GM23338 (cell line): Measurements from ENCODE around the gene TRIM73. TPM values are rescaled to one million over a fixed set of nuclear protein-coding genes. Genes with fewer than 3 reads are reported as not detected.
"Not testable (repeated sequence)": the region's sequence is repeated elsewhere in the genome, so short reads cannot be mapped to it uniquely, and the experiment has no call there.

Experiments
- ATAC-seq: fragments of 200-7000 bp; cut with Tn5 transposase; 3 replicates; pipeline ENCODE4 v1.9.1; 2020
- DNase-seq: peaks from one replicate; pipeline ENCODE4 v3.0.0-alpha.2; 2015; ENCODE audit warnings: low spot score
- H2AFZ ChIP-seq: fragments of 200-600 bp; sonication (generic); 2 replicates; pipeline ENCODE4 v1.8.0; 2016; ENCODE audit warnings: antibody characterized with exemption, mild to moderate bottlenecking, moderate library complexity
- H3F3A ChIP-seq: fragments of 200-600 bp; sonication (generic); replicated peaks from 2 replicates; pipeline ENCODE4 v1.8.0; 2017; ENCODE audit warnings: antibody characterized with exemption, mixed run types, low read depth
- H3K27ac ChIP-seq: fragments of 200-600 bp; sonication (generic); 2 replicates; pipeline ENCODE4 v1.6.1; 2016; ENCODE audit warnings: low read depth
- H3K27me3 ChIP-seq: fragments of 200-600 bp; sonication (generic); 2 replicates; pipeline ENCODE4 v1.8.0; 2016; ENCODE audit warnings: mild to moderate bottlenecking, mixed run types, moderate library complexity; ENCODE audit not compliant: insufficient read depth
- H3K36me3 ChIP-seq: fragments of 200-600 bp; sonication (generic); 2 replicates; pipeline ENCODE4 v1.8.0; 2016; ENCODE audit warnings: mild to moderate bottlenecking; ENCODE audit not compliant: insufficient read depth
- H3K4me1 ChIP-seq: fragments of 200-600 bp; sonication (generic); 2 replicates; pipeline ENCODE4 v1.8.0; 2016; ENCODE audit warnings: mild to moderate bottlenecking, moderate library complexity; ENCODE audit not compliant: insufficient read depth
- H3K4me2 ChIP-seq: fragments of 200-600 bp; sonication (generic); 2 replicates; pipeline ENCODE4 v1.7.1; 2017; ENCODE audit warnings: mixed run types
- H3K4me3 ChIP-seq: fragments of 200-600 bp; sonication (generic); 2 replicates; pipeline ENCODE4 v1.6.1; 2016; ENCODE audit warnings: mixed run types
- H3K79me2 ChIP-seq: fragments of 200-600 bp; sonication (generic); replicated peaks from 2 replicates; pipeline ENCODE4 v1.8.0; 2017; ENCODE audit warnings: mild to moderate bottlenecking; ENCODE audit not compliant: insufficient read depth
- H3K9me2 ChIP-seq: fragments of 200-600 bp; sonication (generic); 2 replicates; pipeline ENCODE4 v1.8.0; 2017; ENCODE audit not compliant: insufficient read depth
- H4K20me1 ChIP-seq: fragments of 200-600 bp; sonication (generic); replicated peaks from 2 replicates; pipeline ENCODE4 v1.8.0; 2017; ENCODE audit warnings: mild to moderate bottlenecking; ENCODE audit not compliant: insufficient read depth
- H3K27ac Mint-ChIP-seq: 2 replicates; pipeline ENCODE4 v1.8.0; 2020; ENCODE audit warnings: inconsistent platforms, mild to moderate bottlenecking, moderate library complexity, mixed read lengths
- H3K27me3 Mint-ChIP-seq: 3 replicates; pipeline ENCODE4 v1.8.0; 2022; ENCODE audit warnings: low read depth, mild to moderate bottlenecking, moderate library complexity, mixed read lengths, inconsistent platforms; ENCODE audit not compliant: insufficient read depth, poor library complexity
- H3K36me3 Mint-ChIP-seq: 3 replicates; pipeline ENCODE4 v1.8.0; 2021; ENCODE audit warnings: low read depth, mild to moderate bottlenecking, inconsistent platforms, moderate library complexity, mixed read lengths
- H3K4me1 Mint-ChIP-seq: 3 replicates; pipeline ENCODE4 v1.8.0; 2020; ENCODE audit warnings: mild to moderate bottlenecking, inconsistent platforms, mixed read lengths
- H3K4me3 Mint-ChIP-seq: 3 replicates; pipeline ENCODE4 v1.8.0; 2021; ENCODE audit warnings: moderate library complexity, mild to moderate bottlenecking, inconsistent platforms, mixed read lengths
- H3K9me3 Mint-ChIP-seq: 3 replicates; pipeline ENCODE4 v1.8.0; 2020; ENCODE audit warnings: moderate library complexity, mild to moderate bottlenecking, inconsistent platforms, mixed read lengths
- CREB1 ChIP-seq: fragments of 250-450 bp; sonication (Bioruptor Pico); IDR thresholded peaks from 2 replicates; pipeline ENCODE4 v1.5.0; 2020; ENCODE audit warnings: low read depth, mild to moderate bottlenecking, moderate library complexity
- CTCF ChIP-seq, 2 experiments: fragments of 200-600 bp in 1 of 2; sonication (generic) in 1 of 2; conservative IDR thresholded peaks; 2 replicates each; pipeline versions ENCODE4 v1.5.1 to v1.6.1; 2016 to 2017; ENCODE audit warnings: antibody characterized with exemption in 2 of 2, low read depth in 2 of 2, mild to moderate bottlenecking in 2 of 2, moderate library complexity in 1 of 2
- POLR2AphosphoS5 ChIP-seq: IDR thresholded peaks from 2 replicates; pipeline ENCODE4 v1.6.1; 2016; ENCODE audit warnings: antibody characterized with exemption, low read depth
- polyA plus RNA-seq: library from polyadenylated mRNA; unstranded; fragments of >200 nt; fragmentation: Nextera tagmentation; extraction: Ambion mirVana; gene quantifications from 2 replicates; pipeline ENCODE4 v1.2.1, GENCODE V29; 2016
- small RNA-seq: library from RNA; depleted of rRNA; stranded (forward); fragments of <200 nt; gene quantifications from one replicate; pipeline ENCODE3, GENCODE V24; 2014; ENCODE audit warnings: low replicate concordance
- total RNA-seq: library from RNA; depleted of rRNA; stranded (reverse); fragments of >200 nt; shearing (Covaris generic); gene quantifications from 2 replicates; pipeline ENCODE4 v1.2.3, GENCODE V29; 2014; rRNA removed

The TRIM73 gene
- total and polyA plus RNA-seq, 2 experiments from 2014 or later: 0.31 to 1.2 TPM

- H3K79me2 ChIP-seq, H3K4me1 Mint-ChIP-seq, H2AFZ ChIP-seq, H3F3A ChIP-seq, H3K9me2 ChIP-seq, H4K20me1 ChIP-seq, H3K4me1 ChIP-seq, H3K27me3 Mint-ChIP-seq, H3K27me3 ChIP-seq, H3K9me3 Mint-ChIP-seq: not testable (repeated sequence)
- peak; percentile 89 for ATAC-seq
- Histone ChIP-seq H3K4me3 (peak overlapping the region; percentile 77), H3K4me2 (peak overlapping the region; percentile 85), H3K36me3 (peaks cover 12% of the 10 kb centered on the region), H3K27ac (0 out of 2 replicates have a peak overlapping the region, but pooled peaks have one; percentile 83)
- TF ChIP-seq POLR2AphosphoS5: peak; percentile 55
- TF ChIP-seq CREB1 (CRISPR knock-in tag): peak; percentile 14; the same call in 1 of the 2 replicates
- peak; percentile 16 for DNase-seq
- peak overlapping the region; percentile 97 for H3K27ac Mint-ChIP-seq
- H3K36me3 Mint-ChIP-seq: peaks cover 31% of the 10 kb centered on the region
- peak overlapping the region; percentile 89 for H3K4me3 Mint-ChIP-seq
Observed at GRCh38 chr7:75442465-75443111, 47.2 kb downstream of the TRIM73 start.

DNA sequence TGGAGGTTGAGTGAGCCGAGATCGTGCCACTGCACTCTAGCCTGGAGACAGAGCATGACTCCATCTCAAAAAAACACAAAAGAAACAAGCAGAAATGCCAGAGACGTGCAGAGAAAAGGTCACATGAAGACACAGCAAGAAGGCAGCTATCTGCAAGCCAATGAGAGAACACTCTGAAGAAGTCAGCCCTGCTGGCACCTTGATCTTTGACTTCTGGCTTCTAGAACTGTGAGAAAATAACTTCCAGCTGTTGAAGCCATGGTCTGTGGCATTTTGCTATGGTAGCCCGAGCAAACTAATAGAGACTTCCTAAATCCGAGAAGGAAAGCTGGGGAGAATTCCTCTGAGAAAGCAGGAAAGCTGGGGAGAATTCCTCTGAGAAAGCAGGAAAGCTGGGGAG lies 54.5 kb downstream of the TRIM73 start:
- ATAC-seq, H2AFZ ChIP-seq, H3K36me3 ChIP-seq, H3K36me3 Mint-ChIP-seq, H3K9me2 ChIP-seq, H3K4me1 Mint-ChIP-seq, H3K4me2 ChIP-seq, H3K27ac ChIP-seq, H3K27ac Mint-ChIP-seq, H3K27me3 Mint-ChIP-seq, H4K20me1 ChIP-seq, H3K9me3 Mint-ChIP-seq, H3K79me2 ChIP-seq, H3F3A ChIP-seq, H3K4me3 Mint-ChIP-seq, DNase-seq, H3K27me3 ChIP-seq, H3K4me3 ChIP-seq, H3K4me1 ChIP-seq: not testable (repeated sequence)

DNA sequence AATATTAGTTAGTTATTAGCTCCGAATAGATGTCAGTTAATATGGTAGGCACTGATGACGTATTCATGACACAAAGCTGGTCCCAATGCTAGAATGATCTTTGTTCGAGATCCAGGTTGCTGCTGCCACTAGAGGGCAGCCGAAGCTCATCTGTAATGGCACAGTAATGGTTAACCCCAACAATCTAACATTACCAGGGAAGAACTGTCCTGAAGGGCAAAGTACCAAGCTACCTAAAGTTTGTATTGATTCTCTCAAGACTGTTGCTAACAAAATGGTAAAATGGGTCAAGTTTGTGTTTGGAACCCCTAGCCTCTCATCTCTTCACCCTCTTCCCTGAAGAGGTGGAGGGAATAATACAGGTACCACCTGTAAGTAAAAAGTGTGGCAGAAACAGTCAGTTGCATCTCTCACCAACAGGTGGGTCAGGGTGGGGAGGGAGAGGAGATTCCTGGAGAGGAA lies 57.1 kb downstream of the TRIM73 start:
- H3K27ac Mint-ChIP-seq, H3K4me2 ChIP-seq, H3K79me2 ChIP-seq, H3K27me3 ChIP-seq, H3K36me3 Mint-ChIP-seq, DNase-seq, H3K36me3 ChIP-seq, H3K4me3 ChIP-seq, H3K4me3 Mint-ChIP-seq, H3F3A ChIP-seq, H4K20me1 ChIP-seq, H3K4me1 ChIP-seq, H3K27ac ChIP-seq, H3K27me3 Mint-ChIP-seq, H3K9me2 ChIP-seq, H2AFZ ChIP-seq, H3K4me1 Mint-ChIP-seq, H3K9me3 Mint-ChIP-seq: not testable (repeated sequence)
- peak; percentile 92 for ATAC-seq
- TF ChIP-seq CTCF (conservative IDR thresholded peaks at IDR 0.05; ENCODE audit: low read depth in 2 of 2): peak; percentile 20 to 28; a peak in 2 of 4 replicates

Small RNA genes within 50 kb of the gene (small RNA-seq; reads per million reads assigned to genes)
- not detected for gene RF00019

Other genes with a start within 250 kb of the TRIM73 start
- gene POM121C, start 90.7 kb downstream of the TRIM73 start, total RNA-seq: 36.9 and 44.0 TPM in 2 replicates
- 40.8 and 41.5 TPM in 2 replicates for gene POM121C, start 90.7 kb downstream of the TRIM73 start, polyA plus RNA-seq
- gene SPDYE5, start 96.7 kb downstream of the TRIM73 start, total RNA-seq: not detected in 2 replicates
- gene SPDYE5, start 96.7 kb downstream of the TRIM73 start, polyA plus RNA-seq: 1.2 and 1.8 TPM in 2 replicates